ENCODE data around the gene WASF1. TPM values are rescaled to one million over a fixed set of nuclear protein-coding genes. Genes with fewer than 3 reads are reported as not detected.

The WASF1 gene
- 100 to 1,000 TPM; 102 to 204 TPM for total RNA-seq
- polyA plus RNA-seq (ENCODE audit: insufficient read depth, low read depth, low replicate concordance), result 158 TPM
- long read RNA-seq, donor 1, transcript WASF1-205 (9 exons, 2,675 nt), result major isoform, 8 of 31 reads
- long read RNA-seq, donor 1, partial matches to known transcripts, result 17 of 31 reads
- long read RNA-seq, donor 1, other reads (novel, unspliced or antisense), result 0 of 31 reads
- long read RNA-seq, donor 2, partial matches to known transcripts, result 10 of 13 reads
- long read RNA-seq, donor 2, other reads (novel, unspliced or antisense), result 0 of 13 reads

DNA sequence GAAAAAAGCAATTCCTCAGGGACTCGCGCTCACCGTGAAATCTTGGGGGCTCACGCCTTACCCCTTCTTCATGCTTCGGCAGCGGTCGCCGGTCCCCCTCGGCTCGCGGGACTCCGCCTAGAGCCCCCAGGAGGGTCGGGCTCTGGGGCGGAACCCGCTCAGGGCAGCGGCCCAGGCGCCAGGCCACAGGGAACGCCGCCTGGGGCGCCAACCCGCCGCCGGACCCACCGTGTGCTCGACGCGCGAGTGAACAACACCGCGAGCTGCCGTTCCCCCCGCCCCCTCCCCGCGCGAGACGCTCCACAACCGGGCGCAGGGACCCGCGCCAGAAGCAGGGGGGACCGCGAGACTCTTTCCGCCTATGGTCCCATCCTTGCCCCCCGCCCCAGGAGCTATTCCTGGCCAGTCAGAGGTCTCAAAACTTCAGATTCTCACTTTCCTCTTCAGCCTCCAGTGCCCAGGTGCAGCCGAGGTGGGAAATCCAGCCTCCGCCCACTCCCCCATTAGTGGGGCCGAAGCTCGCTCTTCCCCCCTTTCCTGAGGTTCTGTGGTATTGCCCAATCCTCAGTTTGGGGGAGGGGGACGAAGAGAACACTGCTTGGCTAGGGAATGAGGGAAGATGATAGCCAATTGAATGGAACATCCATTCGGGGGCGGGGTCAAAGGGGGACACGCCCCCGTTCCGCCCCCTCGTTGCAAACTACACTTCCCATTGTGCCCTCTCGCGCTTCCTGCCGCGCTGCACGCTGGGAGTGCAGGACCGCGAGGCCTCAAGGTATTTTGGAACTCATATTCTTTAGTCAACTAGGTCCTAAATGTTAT lies at the start of gene WASF1:
Gene WASF1, minus strand, starts transcription at position 265 of the 822 bp plus-strand sequence. CDS start 52,069 bp downstream, outside the sequence.
- Histone ChIP-seq H3K4me3 (peak within 1 kb of the TSS; percentile 80 to 96), H3K36me3 (ENCODE audit: low read depth, missing control alignments) (no peaks in the 10 kb centered on the region), H3K27ac (peak within 1 kb of the TSS; percentile 76 to 92), H3K4me1 (peaks cover 26% of the 10 kb centered on the region), H3K9me3 (no peaks in the 10 kb centered on the region), H3K27me3 (no peaks in the 10 kb centered on the region)
- WGBS, 2 donors, result 1 to 2% methylated on average over 28 to 53 of the region's 62 CpGs
- peak; percentile 98 for DNase-seq
- intact Hi-C loops (cut with DNase I; ENCODE audit: low total_unique reads), result loop anchor here (10.0 kb wide), 1 partner anchor 215 kb away; no protein-coding TSS in a partner anchor
- no peak for TF ChIP-seq POLR2A (IDR thresholded peaks at IDR 0.05)
- TF ChIP-seq, protein P1, sequence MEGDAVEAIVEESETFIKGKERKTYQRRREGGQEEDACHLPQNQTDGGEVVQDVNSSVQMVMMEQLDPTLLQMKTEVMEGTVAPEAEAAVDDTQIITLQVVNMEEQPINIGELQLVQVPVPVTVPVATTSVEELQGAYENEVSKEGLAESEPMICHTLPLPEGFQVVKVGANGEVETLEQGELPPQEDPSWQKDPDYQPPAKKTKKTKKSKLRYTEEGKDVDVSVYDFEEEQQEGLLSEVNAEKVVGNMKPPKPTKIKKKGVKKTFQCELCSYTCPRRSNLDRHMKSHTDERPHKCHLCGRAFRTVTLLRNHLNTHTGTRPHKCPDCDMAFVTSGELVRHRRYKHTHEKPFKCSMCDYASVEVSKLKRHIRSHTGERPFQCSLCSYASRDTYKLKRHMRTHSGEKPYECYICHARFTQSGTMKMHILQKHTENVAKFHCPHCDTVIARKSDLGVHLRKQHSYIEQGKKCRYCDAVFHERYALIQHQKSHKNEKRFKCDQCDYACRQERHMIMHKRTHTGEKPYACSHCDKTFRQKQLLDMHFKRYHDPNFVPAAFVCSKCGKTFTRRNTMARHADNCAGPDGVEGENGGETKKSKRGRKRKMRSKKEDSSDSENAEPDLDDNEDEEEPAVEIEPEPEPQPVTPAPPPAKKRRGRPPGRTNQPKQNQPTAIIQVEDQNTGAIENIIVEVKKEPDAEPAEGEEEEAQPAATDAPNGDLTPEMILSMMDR (IDR thresholded peaks at IDR 0.05), result peak in 1 of 3 experiments; percentile 14

DNA sequence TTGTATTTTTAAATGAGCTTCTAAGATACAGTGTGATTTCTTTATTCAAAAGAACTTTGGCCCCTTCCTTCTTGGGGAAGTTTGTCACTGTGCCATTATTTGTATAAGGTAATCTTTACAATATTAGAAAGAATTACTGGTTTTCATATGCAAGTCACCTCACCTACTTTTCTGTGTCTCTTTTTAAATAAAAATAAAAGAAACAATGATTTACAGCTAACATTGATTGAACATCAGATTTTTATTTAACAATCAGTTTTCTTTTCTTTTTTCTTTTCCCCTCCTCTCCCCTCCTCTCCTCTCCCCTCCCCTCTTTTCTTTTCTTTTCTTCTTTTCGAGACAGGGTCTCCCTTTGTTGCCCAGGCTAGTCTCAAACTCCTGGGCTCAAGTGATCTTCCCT lies 46.8 kb upstream of the WASF1 start:
- H3K27me3 ChIP-seq, result no peaks in the 10 kb centered on the region
- no peaks in the 10 kb centered on the region for H3K9me3 ChIP-seq
- no peak for TF ChIP-seq POLR2A (IDR thresholded peaks at IDR 0.05)
- TF ChIP-seq, protein P1 (IDR thresholded peaks at IDR 0.05), result no peak
- WGBS, 2 donors, result 90 to 92% methylated on average over 1 of the region's 1 CpG
- H3K36me3 ChIP-seq (ENCODE audit: low read depth, missing control alignments), result no peaks in the 10 kb centered on the region
- H3K27ac ChIP-seq, result no peak overlapping the region
- no peak overlapping the region for H3K4me3 ChIP-seq
- no peak for DNase-seq
- intact Hi-C loops (cut with DNase I; ENCODE audit: low total_unique reads), result no loop called here
- H3K4me1 ChIP-seq, result no peaks in the 10 kb centered on the region

DNA sequence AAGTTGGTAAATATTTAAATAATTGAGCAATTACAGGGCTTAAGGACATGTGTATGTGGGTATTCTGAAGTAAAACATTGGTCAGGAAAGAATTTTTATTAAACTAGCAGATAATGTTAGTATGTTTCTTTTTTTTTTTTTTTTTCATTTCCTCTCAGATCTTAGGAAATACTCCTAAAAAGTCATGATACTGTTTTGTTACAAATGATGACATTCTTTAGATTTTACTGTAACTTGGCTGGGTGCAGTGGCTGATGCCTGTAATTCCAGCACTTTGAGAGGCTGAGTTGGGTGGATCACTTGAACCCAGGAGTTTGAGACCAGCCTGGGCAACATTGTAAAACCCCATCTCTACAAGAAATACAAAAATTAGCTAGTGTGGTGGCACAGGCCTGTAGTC lies 42.3 kb upstream of the WASF1 start:
- no peaks in the 10 kb centered on the region for H3K4me1 ChIP-seq
- DNase-seq, result no peak
- intact Hi-C loops (cut with DNase I; ENCODE audit: low total_unique reads), result no loop called here

DNA sequence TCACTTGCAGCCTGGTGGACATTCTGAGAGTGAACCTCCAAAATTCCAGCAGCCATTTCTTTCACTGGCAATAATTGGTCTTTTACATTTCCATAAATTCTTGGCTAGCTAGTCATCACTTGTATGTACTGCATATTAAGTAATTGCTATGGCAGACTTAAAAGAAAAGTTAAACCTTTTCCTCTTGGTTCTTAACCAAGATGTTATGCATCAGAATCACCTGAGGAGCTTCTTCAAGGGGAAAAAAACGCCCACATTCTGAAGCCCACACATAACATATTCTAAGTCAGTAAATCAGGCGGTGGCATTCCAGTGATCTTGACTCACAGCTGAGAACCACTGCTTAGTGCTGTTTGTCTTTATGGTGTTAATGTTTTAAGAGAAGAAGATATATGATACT lies 37.8 kb upstream of the WASF1 start:
- TF ChIP-seq, protein P1 (IDR thresholded peaks at IDR 0.05), result no peak
- H3K4me1 ChIP-seq, result no peaks in the 10 kb centered on the region
- no peak overlapping the region for H3K27ac ChIP-seq
- no peak overlapping the region for H3K4me3 ChIP-seq
- 78 to 88% methylated on average over 2 of the region's 2 CpGs for WGBS, 2 donors
- H3K27me3 ChIP-seq, result no peaks in the 10 kb centered on the region
- no peaks in the 10 kb centered on the region for H3K36me3 ChIP-seq (ENCODE audit: low read depth, missing control alignments)
- no peaks in the 10 kb centered on the region for H3K9me3 ChIP-seq
- no peak for DNase-seq
- intact Hi-C loops (cut with DNase I; ENCODE audit: low total_unique reads), result no loop called here

More for the DNA sequence above, 42.3 kb upstream of the WASF1 start:
- Histone ChIP-seq H3K27ac (no peak overlapping the region), H3K9me3 (no peaks in the 10 kb centered on the region), H3K27me3 (no peaks in the 10 kb centered on the region), H3K36me3 (ENCODE audit: low read depth, missing control alignments) (no peaks in the 10 kb centered on the region), H3K4me3 (no peak overlapping the region)
- TF ChIP-seq POLR2A (IDR thresholded peaks at IDR 0.05), result no peak
- TF ChIP-seq, protein P1 (IDR thresholded peaks at IDR 0.05), result no peak

Data from testis (tissue), 5 donors.